GM21723 (cell line): ENCODE measurements around the gene SPTA1.

ENCODE experiments used
- ATAC-seq: cut with Tn5 transposase; IDR thresholded peaks from one replicate; pipeline ENCODE4 v1.9.1; 2021; ENCODE audit warnings: mild to moderate bottlenecking, moderate library complexity; ENCODE audit not compliant: unreplicated experiment

SPTA1 gene

DNA sequence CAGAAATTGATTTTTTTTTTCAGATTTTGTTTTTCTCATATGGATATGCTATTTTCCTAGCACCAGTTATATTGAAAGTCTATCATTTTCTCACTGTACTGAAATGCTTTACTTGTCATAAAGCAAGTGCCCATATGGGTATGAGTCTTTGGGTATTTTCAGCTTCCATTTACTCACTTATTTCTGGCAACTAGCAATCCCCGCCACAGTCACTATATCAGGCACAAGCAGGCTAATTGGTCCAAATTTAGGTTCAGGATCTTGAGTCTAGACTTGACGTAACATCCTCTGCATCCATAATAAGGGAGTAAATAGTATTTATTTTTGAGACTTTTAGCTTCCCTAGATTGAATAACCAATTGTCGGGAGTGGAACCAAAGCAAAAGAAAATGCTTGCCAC is 109.0 kb downstream of the SPTA1 start:
- no peak for ATAC-seq

GRCh38 chr1:158572226-158572625 is 114.3 kb downstream of the SPTA1 start:
- ATAC-seq, result no peak

DNA sequence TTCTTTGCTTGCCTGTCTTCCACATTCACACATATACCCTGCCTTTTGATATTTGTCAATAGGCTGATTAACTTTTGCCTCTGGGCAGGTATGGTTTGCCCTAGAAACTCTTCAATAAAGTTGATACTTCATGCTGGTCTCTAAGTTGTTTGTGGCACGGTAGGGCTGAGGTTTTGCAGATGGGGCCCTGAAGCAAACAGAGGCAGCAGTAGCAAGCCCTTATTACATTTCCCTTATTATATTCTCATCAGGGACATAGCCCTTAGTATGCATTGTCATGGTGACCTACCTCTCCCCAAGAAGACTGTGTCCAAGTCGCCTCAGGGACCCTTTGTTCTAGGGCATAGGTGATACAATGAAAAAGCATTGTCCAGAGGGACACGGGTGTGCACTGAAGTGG is 116.0 kb downstream of the SPTA1 start, which contains the start of gene OR6P1:
Gene OR6P1, minus strand, starts transcription at position 101 of the 400 bp plus-strand sequence. CDS start 6,976 bp downstream, outside the sequence.
- ATAC-seq, result no peak

DNA sequence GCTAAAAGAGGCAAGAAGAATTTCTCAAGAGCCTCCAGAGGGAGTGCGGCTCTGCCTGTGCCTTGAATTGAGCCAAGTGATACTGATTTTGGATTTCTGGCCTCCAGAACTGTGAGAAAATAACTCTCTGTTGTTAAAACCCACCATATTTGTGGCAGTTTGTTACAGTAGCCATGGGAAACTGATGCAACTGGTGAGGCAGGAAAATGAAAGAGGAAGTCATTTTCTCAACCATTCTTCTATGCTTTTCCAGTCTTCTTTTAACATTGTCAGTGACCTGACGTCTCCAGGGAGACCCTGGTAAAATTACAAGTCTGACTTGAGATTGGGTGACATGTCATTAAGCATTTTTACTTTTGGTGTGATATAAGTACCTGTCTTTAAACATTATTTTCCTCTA is 121.9 kb downstream of the SPTA1 start:
- no peak for ATAC-seq

DNA sequence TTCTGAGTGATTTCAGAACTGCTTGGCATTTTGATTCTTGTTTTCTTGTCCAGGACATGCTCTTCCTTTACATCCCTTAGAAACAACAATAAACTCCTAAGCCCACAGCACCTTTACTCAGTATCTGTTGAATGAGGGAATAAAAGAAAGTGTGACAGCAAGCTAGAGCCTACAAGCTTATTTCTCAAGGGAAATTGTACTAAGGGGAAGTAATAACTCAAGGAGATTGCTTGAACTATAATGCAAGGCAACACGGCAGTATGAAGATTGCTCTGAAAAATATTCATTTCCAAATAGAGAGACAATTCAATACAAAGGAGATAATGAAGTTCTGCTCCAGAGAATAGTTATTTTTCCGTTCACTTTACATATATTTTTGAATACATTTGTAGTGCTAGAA is 122.7 kb downstream of the SPTA1 start:
- ATAC-seq, result no peak
